Measurements from ENCODE around the gene RBP4.
A peak's percentile ranks its signal among the peaks of the same experiment; 100 is the strongest.

RBP4 gene

GRCh38 chr10:93601146-93601773 is at the start of gene RBP4:
Gene RBP4 (minus strand): TSS chr10:93601235. CDS start chr10:93601028, 207 bp downstream.
- no peak for DNase-seq

GRCh38 chr10:93639791-93640190 is 38.8 kb upstream of the RBP4 start:
- DNase-seq = no peak

DNA sequence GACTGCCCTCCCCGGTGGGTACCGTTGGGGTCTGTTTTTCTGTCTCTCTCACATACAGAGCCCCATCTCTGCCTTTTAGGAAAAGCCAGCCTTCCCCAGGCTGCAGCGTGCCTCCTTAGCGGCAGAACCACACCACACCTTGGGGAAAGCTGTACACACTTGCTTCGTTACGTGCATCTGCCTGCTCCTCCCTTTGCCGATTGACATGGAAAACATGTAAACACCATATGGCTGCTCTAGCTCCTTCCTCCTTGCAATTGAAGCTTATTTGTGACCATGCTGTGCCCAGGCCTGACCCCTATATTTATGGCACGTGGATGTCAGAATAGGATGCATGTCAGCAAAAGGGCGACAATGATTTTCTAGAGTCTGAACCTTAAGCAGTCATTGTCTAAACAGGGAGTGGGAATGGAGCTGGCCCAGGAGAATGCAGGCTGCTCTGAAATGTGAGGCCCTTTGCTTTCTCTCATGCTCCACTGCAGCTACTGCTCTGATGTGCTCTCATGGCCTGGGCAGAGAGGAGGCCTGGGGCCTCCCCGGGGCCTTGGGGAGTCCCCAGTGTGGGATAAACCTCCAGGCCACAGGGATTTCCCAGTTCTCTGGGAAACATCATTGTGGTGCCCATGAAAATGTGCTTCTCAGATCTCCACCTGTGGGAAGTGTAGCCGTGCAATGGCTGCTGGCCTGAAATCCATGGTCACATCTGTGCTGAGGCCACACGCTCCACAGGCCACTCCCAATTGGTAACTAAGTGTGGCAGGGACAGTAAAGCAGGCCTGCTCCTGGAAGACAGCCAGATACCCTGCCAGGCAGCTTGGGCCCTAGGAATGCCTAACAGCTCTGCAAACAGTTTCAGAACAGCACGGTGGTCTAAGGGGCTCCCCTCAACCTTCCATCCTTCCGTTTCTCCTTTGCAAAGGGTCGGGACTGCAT is 29.9 kb upstream of the RBP4 start:
- peak; percentile 91 for DNase-seq

- DNase-seq = peak; percentile 77
These were observed 28.7 kb upstream of the RBP4 start for GRCh38 chr10:93629647-93630305.

GRCh38 chr10:93628858-93629257 is 27.8 kb upstream of the RBP4 start:
- no peak for DNase-seq

- DNase-seq = no peak
These were observed 21.9 kb upstream of the RBP4 start for GRCh38 chr10:93622942-93623341.

DNA sequence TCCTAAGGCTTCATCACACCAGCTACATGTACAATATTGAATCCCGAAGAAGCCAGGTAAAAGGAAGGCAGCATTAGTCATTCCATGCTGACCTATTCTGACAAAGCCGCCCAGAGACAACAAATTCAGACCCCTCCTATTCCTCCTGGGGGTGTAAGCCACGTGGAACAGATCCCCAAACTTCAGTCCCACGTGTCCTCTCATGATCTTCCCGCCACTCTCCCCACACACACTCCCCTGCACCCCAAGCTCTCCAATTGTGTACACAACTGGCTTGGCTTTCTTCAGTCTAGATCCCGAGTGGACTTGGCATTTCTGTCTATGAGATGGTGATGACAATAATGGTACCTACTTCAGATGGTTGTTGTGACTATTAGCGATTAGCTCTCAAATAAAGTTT is 19.9 kb upstream of the RBP4 start:
- no peak for DNase-seq

- no peak for DNase-seq
These were observed 14.7 kb upstream of the RBP4 start for GRCh38 chr10:93615576-93616235.

DNA sequence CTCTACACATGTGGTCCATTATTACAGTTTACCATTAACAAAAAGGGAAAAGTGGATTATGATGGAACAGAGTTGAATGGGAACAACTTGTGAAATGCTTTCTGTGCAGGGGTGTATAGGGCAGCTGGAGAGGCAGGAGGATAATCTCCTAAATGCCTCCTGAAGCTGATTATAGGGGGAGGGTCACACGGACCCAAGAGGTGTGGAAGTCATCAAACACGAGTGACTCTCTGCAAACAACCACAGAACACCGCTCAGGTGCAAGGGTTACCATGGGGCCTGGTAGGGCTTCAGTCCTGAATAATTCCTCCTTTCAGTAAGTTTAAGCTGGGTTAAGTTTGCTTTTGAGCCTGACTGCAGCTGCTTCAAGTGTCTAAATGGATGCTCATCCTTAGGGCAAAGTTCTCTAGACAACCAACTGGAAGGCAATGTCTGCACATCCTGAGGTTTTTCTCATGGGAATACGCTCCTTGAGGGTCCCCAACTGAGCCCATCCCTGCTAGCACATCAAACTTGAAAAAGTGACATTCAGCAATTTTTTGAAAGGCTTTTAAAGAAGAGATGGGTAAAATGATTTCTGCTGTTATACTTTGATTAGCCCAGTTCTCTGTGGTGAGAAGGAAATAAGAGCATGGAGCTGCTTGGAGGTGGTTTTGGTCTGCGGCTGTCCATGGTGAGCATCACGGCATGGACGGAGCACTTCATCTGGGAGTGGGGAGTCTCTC is 13.2 kb upstream of the RBP4 start:
- DNase-seq = no peak

DNA sequence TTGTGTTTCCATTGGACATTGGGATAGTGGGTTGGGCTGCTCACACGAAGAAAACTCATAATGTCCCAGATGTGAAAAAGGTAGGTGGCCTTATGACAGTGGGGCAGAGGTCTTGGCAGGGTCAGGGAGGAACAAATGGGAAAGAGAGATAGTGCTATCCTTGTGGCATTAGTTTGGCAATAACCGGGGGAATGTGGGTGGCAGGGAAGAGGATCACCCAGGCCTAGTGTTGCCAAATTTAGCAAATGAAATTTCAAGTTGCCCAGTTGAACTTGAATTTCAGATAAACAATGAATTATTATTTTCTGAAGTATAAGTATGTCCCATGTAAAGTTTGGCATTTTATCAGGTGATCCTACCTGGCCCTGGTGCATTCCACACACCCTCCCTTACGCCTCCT is 12.1 kb upstream of the RBP4 start:
- no peak for DNase-seq

DNA sequence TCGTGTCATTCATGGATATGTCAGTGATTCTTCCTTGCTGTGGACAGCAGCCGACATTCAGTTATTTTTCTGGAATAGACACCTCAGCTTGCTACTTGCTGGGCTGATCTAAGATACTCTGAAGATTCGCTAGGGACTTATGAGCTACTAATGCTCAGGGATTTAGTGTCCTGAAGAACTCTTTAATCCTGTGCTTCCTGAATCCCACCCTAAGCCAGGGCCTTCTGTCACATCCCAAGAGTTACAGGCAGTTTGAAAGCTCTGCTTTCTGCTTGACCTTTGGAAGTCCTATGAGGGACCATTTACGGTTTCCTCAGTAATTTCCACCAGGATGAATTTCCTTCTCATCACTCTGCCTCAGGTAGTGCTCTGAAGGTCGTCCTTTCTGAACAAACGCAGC is 11.3 kb upstream of the RBP4 start, which contains the start of gene PDE6C:
Gene PDE6C, plus strand, starts transcription at position 227 of the 400 bp plus-strand sequence. CDS start 189 bp downstream, outside the sequence.
- DNase-seq = no peak

DNA sequence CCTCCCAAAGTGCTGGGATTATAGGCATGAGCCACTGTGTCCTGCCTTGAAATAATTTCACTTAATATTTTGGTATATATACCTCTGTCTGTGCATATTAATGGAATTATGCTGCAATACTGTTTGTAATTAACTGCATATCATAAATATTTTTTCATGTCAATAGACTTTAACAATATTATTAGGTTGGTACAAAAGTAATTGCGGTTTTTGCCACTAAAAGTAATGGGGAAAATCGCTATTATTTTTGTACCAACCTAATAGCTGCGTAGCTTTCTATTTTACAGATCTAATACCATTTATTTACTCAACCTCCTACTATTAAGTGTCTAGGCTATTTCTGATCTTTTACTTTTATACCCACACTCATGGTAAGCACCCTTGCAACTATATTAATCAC is 7.4 kb upstream of the RBP4 start:
- DNase-seq = no peak

DNA sequence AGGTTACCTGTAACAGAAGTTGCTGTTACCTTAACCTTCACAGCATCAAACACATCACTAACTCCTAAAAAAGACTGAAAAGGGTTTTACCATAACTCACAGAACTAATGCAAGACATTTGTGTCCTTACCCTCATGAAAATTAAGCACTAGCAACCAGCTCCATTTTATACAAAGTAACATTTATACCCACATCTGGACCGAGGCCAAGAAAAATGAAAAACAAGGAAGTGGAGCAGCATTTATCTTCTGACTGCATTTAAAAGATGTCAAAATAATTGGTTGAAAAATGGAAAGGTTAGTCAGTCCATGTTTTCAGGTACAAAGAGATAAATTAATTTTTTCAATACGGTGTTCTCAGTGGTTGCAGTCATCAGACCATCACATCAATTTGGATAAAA is 3.1 kb upstream of the RBP4 start:
- peak; percentile 57 for DNase-seq

GRCh38 chr10:93603023-93603422 is 2.0 kb upstream of the RBP4 start:
- DNase-seq = no peak

DNA sequence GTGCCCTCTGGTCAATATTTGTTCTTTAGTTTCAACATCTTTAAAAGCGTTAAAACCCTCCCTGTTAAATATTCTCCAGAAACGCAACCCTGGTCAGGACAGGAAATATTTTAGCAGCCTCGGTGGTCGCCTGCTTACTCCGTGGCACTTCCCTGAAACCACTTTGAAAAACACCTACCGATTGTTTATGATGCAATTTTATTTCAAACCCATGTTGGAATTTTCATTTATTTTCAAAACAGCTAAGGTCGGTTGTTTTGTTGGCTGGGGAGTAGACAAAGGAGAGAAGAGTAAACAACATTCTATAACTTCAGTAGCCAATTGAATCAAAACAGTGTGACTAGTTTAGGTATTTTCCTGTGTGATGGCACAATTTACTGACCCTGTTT is 733 bp upstream of the RBP4 start:
- DNase-seq = no peak

GRCh38 chr10:93600446-93601145 is 439 bp downstream of the RBP4 start:
- DNase-seq = no peak

GRCh38 chr10:93599778-93600177 is 1.3 kb downstream of the RBP4 start:
- no peak for DNase-seq

- DNase-seq = no peak
These were observed 1.7 kb downstream of the RBP4 start for GRCh38 chr10:93599335-93599734.

GRCh38 chr10:93598157-93598556 is 2.9 kb downstream of the RBP4 start:
- no peak for DNase-seq

DNA sequence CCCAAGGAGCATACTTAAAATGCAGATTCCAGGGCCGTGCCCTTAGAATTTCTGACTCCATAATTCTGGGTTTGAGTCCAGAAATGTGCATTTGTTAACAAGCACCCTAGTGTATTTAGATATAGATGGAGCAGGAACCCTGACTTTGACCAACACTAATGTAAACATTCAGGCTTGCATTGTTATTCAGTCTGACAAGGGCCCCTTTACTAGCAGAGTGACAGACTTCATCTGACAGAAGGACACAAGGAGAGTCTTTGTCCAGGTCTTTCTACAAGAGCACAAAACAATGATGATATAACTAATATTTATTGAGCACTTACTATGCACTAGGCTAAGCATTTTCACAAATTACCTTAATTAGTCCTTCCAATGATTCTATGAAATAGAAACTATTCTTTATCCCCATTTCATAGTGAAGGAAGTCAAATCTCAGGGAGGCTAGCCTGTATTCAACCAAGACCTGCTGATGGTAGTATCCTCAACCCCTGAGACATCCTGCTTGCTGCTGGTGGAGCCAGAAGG is 3.9 kb downstream of the RBP4 start:
- no peak for DNase-seq

DNA sequence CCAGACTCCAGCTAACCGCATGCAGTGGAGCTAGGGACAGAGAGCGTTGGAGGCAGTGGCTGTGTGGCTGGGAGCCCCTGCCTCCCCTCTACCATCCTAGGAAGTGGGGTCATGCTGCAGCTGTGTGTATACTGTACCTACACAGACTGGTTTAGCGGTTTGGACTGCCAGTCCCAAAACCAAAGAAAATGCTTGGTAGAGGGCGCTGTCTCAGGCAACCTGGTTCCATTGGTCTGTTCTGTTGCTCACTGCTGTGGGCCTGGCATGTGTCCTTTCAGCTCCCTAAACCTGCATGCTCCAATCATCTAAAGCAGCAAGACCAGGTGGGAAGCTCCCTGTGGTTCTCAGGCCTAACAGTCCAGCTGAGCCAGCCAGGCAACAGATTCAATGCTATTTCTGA is 4.5 kb downstream of the RBP4 start:
- no peak for DNase-seq
